K562 (cell line): Measurements from ENCODE around the gene SLC43A1. TPM values are rescaled to one million over a fixed set of nuclear protein-coding genes. Genes with fewer than 3 reads are reported as not detected.
A peak's percentile ranks its signal among the peaks of the same experiment; 100 is the strongest.

ENCODE experiments used
- CBFA2T2 ChIP-seq: fragments of 450-650 bp; conservative IDR thresholded peaks from 2 replicates; pipeline ENCODE4 v1.6.1; 2017; ENCODE audit warnings: mild to moderate bottlenecking
- CTCF ChIP-seq, 3 experiments: IDR thresholded peaks in 2 of 3; conservative IDR thresholded peaks in 1 of 3; 2 replicates each; pipeline ENCODE4 v1.5.1; 2011 to 2012; ENCODE audit warnings: low read length in 3 of 3, mild to moderate bottlenecking in 3 of 3, control low read depth in 2 of 3, improper control_type of control experiment in 1 of 3, inconsistent platforms in 1 of 3, low read depth in 1 of 3, mixed read lengths in 1 of 3, moderate library complexity in 1 of 3; ENCODE audit not compliant: insufficient read depth in 2 of 3
- GABPA ChIP-seq: fragments of 200-800 bp; sonication (Bioruptor generic); conservative IDR thresholded peaks from 2 replicates; pipeline ENCODE4 v1.6.1; 2016; ENCODE audit warnings: low read depth, missing genetic modification characterization, missing compliant biosample characterization
- GTF2E2 ChIP-seq: fragments of 200-800 bp; sonication (Bioruptor generic); IDR thresholded peaks from 2 replicates; pipeline ENCODE4 v1.6.1; 2016; ENCODE audit warnings: missing genetic modification characterization, missing compliant biosample characterization
- HMGN3 ChIP-seq: IDR thresholded peaks from 2 replicates; pipeline ENCODE4 v1.6.1; 2011; ENCODE audit warnings: borderline replicate concordance, low read depth, mild to moderate bottlenecking, mixed read lengths, low read length; ENCODE audit not compliant: insufficient read length; ENCODE audit errors: extremely low read depth
- LCOR ChIP-seq: sonication (generic); formaldehyde crosslinking; IDR thresholded peaks from 2 replicates; pipeline ENCODE4 v1.8.0; 2022; ENCODE audit warnings: mild to moderate bottlenecking, missing genetic modification reagents
- MAZ ChIP-seq, 2 experiments: fragments of 450-650 bp in 1 of 2; sonication (generic) in 1 of 2; formaldehyde crosslinking; IDR thresholded peaks in 1 of 2; conservative IDR thresholded peaks in 1 of 2; 2 replicates each; pipeline versions ENCODE4 v1.4.0 to v1.5.0; 2020; ENCODE audit warnings: mild to moderate bottlenecking in 1 of 2, missing genetic modification reagents in 1 of 2
- MTA2 ChIP-seq: fragments of 450-650 bp; IDR thresholded peaks from 2 replicates; pipeline ENCODE4 v1.6.1; 2016; ENCODE audit warnings: low read depth
- POLR2A ChIP-seq: fragments of 450-650 bp; conservative IDR thresholded peaks from 2 replicates; pipeline ENCODE4 v1.6.1; 2016
- PRDM10 ChIP-seq: fragments of 450-650 bp; IDR thresholded peaks from 2 replicates; pipeline ENCODE4 v1.6.1; 2018; ENCODE audit not compliant: partially characterized antibody
- RNF2 ChIP-seq: sonication (generic); IDR thresholded peaks from 2 replicates; pipeline ENCODE4 v1.6.1; 2016
- ZNF311 ChIP-seq: fragments of 250-450 bp; sonication (Bioruptor Pico); IDR thresholded peaks from 2 replicates; pipeline ENCODE4 v1.4.0; 2020; ENCODE audit warnings: mild to moderate bottlenecking, moderate library complexity
- polyA plus RNA-seq, 8 experiments: library from polyadenylated mRNA; depleted of rRNA in 4 of 8; stranded (reverse) in 5 of 8; unstranded in 3 of 8; fragments of >200 nt; fragmentation: Nextera tagmentation in 2 of 8; fragmentation: Illumina TruSeq in 1 of 8; extraction: Ambion mirVana in 2 of 8; extraction: Trizol in 1 of 8; gene quantifications; 2 replicates each; pipeline versions ENCODE4 v1.2.1 to v1.2.3, GENCODE V29; 2011 to 2014; ENCODE audit warnings: inconsistent platforms in 1 of 8, missing spikeins in 1 of 8
- total RNA-seq, 7 experiments: library from RNA; depleted of rRNA in 6 of 7; stranded (reverse); fragments of >200 nt in 6 of 7; fragmentation: Illumina TruSeq in 2 of 7; extraction: Trizol in 2 of 7; gene quantifications; 2 replicates each; pipeline versions ENCODE4 v1.2.1 to v1.2.3, GENCODE V29; 2011 to 2021; ENCODE audit warnings: low replicate concordance in 1 of 7
- TF ChIP-seq, protein P1 (sequence below), 2 experiments: fragments of 250-450 bp in 1 of 2; fragments of 450-650 bp in 1 of 2; sonication (Bioruptor Pico) in 1 of 2; IDR thresholded peaks; 2 replicates each; pipeline versions ENCODE4 v1.6.1 to v1.8.0; 2016 to 2021; ENCODE audit warnings: mild to moderate bottlenecking in 2 of 2, moderate library complexity in 2 of 2, missing compliant biosample characterization in 1 of 2, missing genetic modification characterization in 1 of 2

The SLC43A1 gene
- total and polyA plus RNA-seq, 9 of the 15 experiments (the other 6 are each of a cell fraction or from before 2014, with no cell fraction given) = 2.6 to 41.8 (median 24.6) TPM

DNA sequence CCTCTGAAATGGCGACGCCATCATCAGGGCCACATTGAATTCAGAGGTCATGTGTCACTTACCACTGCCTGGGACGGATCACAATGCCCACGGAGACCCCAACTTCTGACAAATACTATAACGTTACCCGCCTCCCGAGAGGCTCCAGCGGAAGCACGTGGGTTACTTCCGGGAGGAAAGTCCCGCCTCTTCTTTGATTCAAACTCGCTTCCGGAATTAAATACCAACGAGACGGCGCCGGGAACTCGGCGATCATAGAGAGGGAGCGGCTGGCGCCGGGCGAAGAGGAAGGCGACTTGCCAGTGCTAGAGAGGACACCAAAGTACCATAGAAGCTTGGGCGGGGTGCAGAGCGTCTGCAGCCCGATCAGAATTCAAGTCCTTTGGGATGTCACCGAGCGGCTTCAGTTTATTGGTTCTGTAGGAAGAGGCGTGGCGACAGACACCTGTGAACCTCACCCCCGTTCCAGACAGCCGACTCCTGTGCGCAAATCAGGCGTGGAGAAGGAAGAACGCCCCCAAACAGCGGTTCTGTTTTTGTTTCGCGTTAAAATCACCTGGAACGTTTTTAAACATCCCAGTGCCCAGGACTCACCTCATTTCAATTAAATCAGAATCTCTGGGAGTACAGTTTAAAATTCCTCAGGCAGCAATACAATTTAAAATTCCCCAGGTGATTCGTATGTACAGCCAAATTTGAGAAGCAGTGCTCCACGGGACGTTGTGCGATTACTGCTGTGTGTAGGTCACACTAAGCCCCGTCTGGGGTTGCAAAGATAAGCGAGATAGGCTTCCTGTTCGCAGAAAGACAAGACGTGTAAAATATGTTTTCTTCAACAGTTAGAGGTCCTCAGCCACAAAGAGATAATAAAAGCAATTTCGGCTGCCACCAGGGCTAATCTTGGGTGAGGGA lies 15.3 kb upstream of the SLC43A1 start, which contains the start of gene TIMM10 (continued):
- TF ChIP-seq PRDM10 = no peak
- TF ChIP-seq MAZ (CRISPR knock-in tag; conservative IDR thresholded peaks at IDR 0.05 in 1 of 2, IDR thresholded peaks at IDR 0.05 in 1 of 2) = peak; percentile 9 to 37; a peak in 2 of 4 replicates
- TF ChIP-seq CBFA2T2 = peak; percentile 90
- TF ChIP-seq HMGN3 = no peak
- TF ChIP-seq MTA2 = peak; percentile 71
- TF ChIP-seq RNF2 = peak; percentile 82
- peak in 2 of 3 experiments; percentile 13 to 39; a peak in 2 of 6 replicates for TF ChIP-seq CTCF (IDR thresholded peaks at IDR 0.05 in 2 of 3, conservative IDR thresholded peaks at IDR 0.05 in 1 of 3; ENCODE audit: insufficient read depth in 2 of 3, low read depth in 1 of 3, low read length in 3 of 3)
- 0 out of 2 replicates have a peak, but pooled peaks have one; percentile 40 for TF ChIP-seq ZNF311 (CRISPR knock-in tag)
- TF ChIP-seq LCOR (CRISPR knock-in tag) = peak; percentile 80
- peak; percentile 74; the same call in 1 of the 2 replicates for TF ChIP-seq GTF2E2 (tag)
- TF ChIP-seq, protein P1, sequence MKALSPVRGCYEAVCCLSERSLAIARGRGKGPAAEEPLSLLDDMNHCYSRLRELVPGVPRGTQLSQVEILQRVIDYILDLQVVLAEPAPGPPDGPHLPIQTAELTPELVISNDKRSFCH (CRISPR knock-in tag; IDR thresholded peaks at IDR 0.05) = no peak
- TF ChIP-seq, protein P1 (tag; IDR thresholded peaks at IDR 0.05) = no peak; the same call in 1 of the 2 replicates
- peak; percentile 96 for TF ChIP-seq GABPA (tag)
- peak; percentile 80 for TF ChIP-seq POLR2A
